Upper lobe of right lung (tissue), 1 donor: ENCODE results near the gene FCRL3. TPM values are rescaled to one million over a fixed set of nuclear protein-coding genes. Genes with fewer than 3 reads are reported as not detected.
"Not testable (repeated sequence)": the region's sequence is repeated elsewhere in the genome, so short reads cannot be mapped to it uniquely, and the experiment has no call there.

Source experiments
- ATAC-seq: fragments of 200-7000 bp; cut with Tn5 transposase; one replicate; pipeline ENCODE4 v1.9.1; 2020; ENCODE audit warnings: mild to moderate bottlenecking, moderate library complexity
- DNase-seq: peaks from one replicate; pipeline ENCODE4 v3.0.0-alpha.2; 2020
- H3K27ac ChIP-seq: fragments of 200-600 bp; one replicate; pipeline ENCODE4 v1.8.0; 2022
- H3K27me3 ChIP-seq: fragments of 200-600 bp; one replicate; pipeline ENCODE4 v1.8.0; 2022; ENCODE audit warnings: mild to moderate bottlenecking
- H3K36me3 ChIP-seq: fragments of 200-600 bp; one replicate; pipeline ENCODE4 v1.8.0; 2022
- H3K4me1 ChIP-seq: fragments of 200-600 bp; one replicate; pipeline ENCODE4 v1.8.0; 2022
- H3K4me3 ChIP-seq: fragments of 200-600 bp; one replicate; pipeline ENCODE4 v1.8.0; 2022; ENCODE audit warnings: mild to moderate bottlenecking
- H3K9me3 ChIP-seq: fragments of 200-600 bp; one replicate; pipeline ENCODE4 v1.8.0; 2022
- CTCF ChIP-seq: fragments of 200-600 bp; IDR thresholded peaks from one replicate; pipeline ENCODE4 v1.8.0; 2022; ENCODE audit warnings: antibody characterized with exemption
- intact Hi-C: fragments of 100-400 bp; cut with DNase I; formaldehyde crosslinking; loops from one replicate; pipeline ENCODE4 v1.11.0; 2022
- long read RNA-seq: library from polyadenylated mRNA; unstranded; transcript quantifications from one replicate; pipeline ENCODE4 v2.0.0, GENCODE V29; 2021
- total RNA-seq: library from RNA; stranded (reverse); fragmentation: NEBNext Ultra II Directional; extraction: Animal tissue kit (Norgen Biotek cat#: 25700); gene quantifications from one replicate; pipeline ENCODE4 v1.2.1, GENCODE V29; 2021
- donor health status: DM: no; HTN: yes; CAD: no; lungs with severe emphysema.

FCRL3 gene
- 0.67 TPM for total RNA-seq
- long read RNA-seq, partial matches to known transcripts, result 1 of 1 reads
- long read RNA-seq, other reads (novel, unspliced or antisense), result 0 of 1 reads

- ATAC-seq (no peak), DNase-seq (no peak)
- no peak within 1 kb of the TSS for H3K4me3 ChIP-seq
- no peak within 1 kb of the TSS for H3K27ac ChIP-seq
- H3K9me3 ChIP-seq, result no peaks in the 10 kb centered on the region
- H3K36me3 ChIP-seq, result no peaks in the 10 kb centered on the region
- no peaks in the 10 kb centered on the region for H3K4me1 ChIP-seq
- no peak for TF ChIP-seq CTCF
- H3K27me3 ChIP-seq, result peaks cover 23% of the 10 kb centered on the region
- intact Hi-C loops, result no loop called here
Measured at GRCh38 chr1:157700732-157701131, at the start of gene FCRL3. Gene FCRL3 (minus strand): TSS chr1:157700769. CDS start chr1:157700489, 280 bp downstream.

- no peaks in the 10 kb centered on the region for H3K27me3 ChIP-seq
- H3K4me3 ChIP-seq, result no peak overlapping the region
- H3K9me3 ChIP-seq, result no peaks in the 10 kb centered on the region
- DNase-seq (no peak), ATAC-seq (no peak)
- no peaks in the 10 kb centered on the region for H3K36me3 ChIP-seq
- H3K27ac ChIP-seq, result no peak overlapping the region
- TF ChIP-seq CTCF, result no peak
- H3K4me1 ChIP-seq, result no peaks in the 10 kb centered on the region
- intact Hi-C loops, result no loop called here
Measured at GRCh38 chr1:157748262-157748817, 47.8 kb upstream of the FCRL3 start.

- Histone ChIP-seq H3K9me3 (no peaks in the 10 kb centered on the region), H3K27ac (no peak overlapping the region), H3K27me3 (peaks cover 4% of the 10 kb centered on the region), H3K4me3 (no peak overlapping the region), H3K4me1 (no peaks in the 10 kb centered on the region), H3K36me3 (no peaks in the 10 kb centered on the region)
- TF ChIP-seq CTCF, result no peak
- no peak for ATAC-seq
- no peak for DNase-seq
- intact Hi-C loops, result no loop called here
Measured at GRCh38 chr1:157739229-157739901, 38.8 kb upstream of the FCRL3 start.

- H3K4me1 ChIP-seq, H3K27ac ChIP-seq, DNase-seq, intact Hi-C loops, H3K4me3 ChIP-seq, ATAC-seq, H3K36me3 ChIP-seq, H3K27me3 ChIP-seq, H3K9me3 ChIP-seq: not testable (repeated sequence)
Measured at GRCh38 chr1:157735991-157736390, 35.4 kb upstream of the FCRL3 start.

- TF ChIP-seq CTCF, result no peak
- Histone ChIP-seq H3K27me3 (no peaks in the 10 kb centered on the region), H3K36me3 (no peaks in the 10 kb centered on the region), H3K27ac (no peak overlapping the region), H3K4me1 (no peaks in the 10 kb centered on the region), H3K9me3 (no peaks in the 10 kb centered on the region), H3K4me3 (no peak overlapping the region)
- ATAC-seq (peak; percentile 65), DNase-seq (no peak)
- intact Hi-C loops, result no loop called here
Measured at GRCh38 chr1:157734321-157734720, 33.8 kb upstream of the FCRL3 start.

- ATAC-seq (no peak), DNase-seq (no peak)
- Histone ChIP-seq H3K9me3 (no peaks in the 10 kb centered on the region), H3K27ac (no peak overlapping the region), H3K4me3 (no peak overlapping the region), H3K36me3 (no peaks in the 10 kb centered on the region), H3K27me3 (no peaks in the 10 kb centered on the region), H3K4me1 (no peaks in the 10 kb centered on the region)
- no peak for TF ChIP-seq CTCF
- intact Hi-C loops, result no loop called here
Measured at GRCh38 chr1:157732755-157733154, 32.2 kb upstream of the FCRL3 start.
